ENCODE measurements around the gene PRKCI. TPM values are rescaled to one million over a fixed set of nuclear protein-coding genes. Genes with fewer than 3 reads are reported as not detected.
"Not testable (repeated sequence)": the region's sequence is repeated elsewhere in the genome, so short reads cannot be mapped to it uniquely, and the experiment has no call there.

PRKCI gene
- polyA plus RNA-seq, 3 donors = 5.1 to 15.4 (median 11.6) TPM

DNA sequence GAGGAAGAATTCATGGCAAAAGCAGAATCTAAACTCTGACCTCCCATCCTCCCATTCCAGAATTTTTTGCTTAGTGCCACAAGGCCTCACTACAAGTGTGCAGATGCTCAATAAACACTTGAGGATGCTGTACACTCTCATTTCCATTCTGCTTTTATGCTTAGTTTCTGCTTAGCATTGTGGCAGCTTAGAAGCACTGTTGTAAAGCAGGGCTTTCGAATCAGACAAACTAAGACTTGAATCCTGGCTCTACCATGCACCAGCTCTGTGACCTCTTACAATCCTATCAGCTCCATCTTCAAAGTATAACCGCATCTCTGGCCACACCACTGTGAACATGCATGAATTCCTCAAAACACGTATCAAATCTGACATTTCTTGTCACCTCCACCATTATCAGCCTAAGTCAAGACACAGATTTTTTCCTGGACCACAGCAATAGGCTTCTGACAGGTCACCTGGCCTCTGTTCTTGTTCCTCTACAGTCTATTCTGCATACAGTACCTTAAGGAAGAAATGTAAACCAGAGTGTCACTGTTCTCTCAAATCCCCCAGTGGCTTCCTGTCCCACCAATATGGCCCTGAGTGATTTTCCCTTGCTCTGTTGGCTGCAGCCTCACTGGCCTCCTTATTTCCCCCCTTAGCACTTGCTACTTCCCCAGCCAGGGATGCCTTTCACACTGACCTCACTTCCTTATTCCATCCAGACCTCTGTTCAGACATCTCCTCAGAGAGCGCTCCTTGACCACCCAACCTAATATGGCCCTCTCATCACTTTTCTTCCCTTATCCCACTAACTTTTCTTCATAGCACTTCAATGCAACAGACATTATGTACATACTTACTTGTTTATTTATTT lies 32.6 kb upstream of the PRKCI start:
- Histone ChIP-seq H3K4me1 (ENCODE audit: control insufficient read depth in 1 of 2, insufficient read depth in 2 of 2, low read length in 2 of 2) (peaks cover 3 to 12% of the 10 kb centered on the region in 2 donors), H3K4me2 (replicated peaks; ENCODE audit: extremely low read depth, low read length, poor library complexity, severe bottlenecking) (no peak overlapping the region)
- peak in 2 of 3 donors; percentile 27 to 33 for DNase-seq

DNA sequence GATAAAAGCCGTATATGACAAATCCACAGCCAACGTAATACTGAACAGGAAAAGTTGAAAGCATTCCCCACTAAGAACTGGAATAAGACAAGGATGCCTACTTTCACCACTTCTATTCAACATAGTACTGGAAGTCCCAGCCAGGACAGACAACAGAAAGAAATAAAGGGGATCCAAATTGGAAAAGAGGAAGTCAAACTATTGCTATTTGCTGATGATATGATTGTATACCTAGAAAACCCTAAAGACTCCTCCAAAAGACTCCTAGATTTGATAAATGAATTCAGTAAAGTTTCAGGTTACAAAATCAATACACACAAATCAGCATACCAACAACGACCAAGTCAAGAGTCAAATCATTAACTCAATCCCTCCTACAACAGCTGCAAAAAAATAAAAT lies 26.5 kb upstream of the PRKCI start:
- H3K4me1 ChIP-seq (ENCODE audit: control insufficient read depth in 1 of 2, insufficient read depth in 2 of 2, low read length in 2 of 2); H3K79me2 ChIP-seq (ENCODE audit: insufficient read depth, low read length); DNase-seq; H3K4me2 ChIP-seq (replicated peaks; ENCODE audit: extremely low read depth, low read length, poor library complexity, severe bottlenecking); H3K4me1 Mint-ChIP-seq; H3K27me3 ChIP-seq (ENCODE audit: control insufficient read depth in 2 of 2, insufficient read depth in 2 of 2, low read length in 2 of 2); H3K27ac Mint-ChIP-seq; H3K9ac ChIP-seq (ENCODE audit: insufficient read depth, low read length, poor library complexity, severe bottlenecking); H3K36me3 Mint-ChIP-seq; H3K27me3 Mint-ChIP-seq (ENCODE audit: low read depth in 3 of 3); H3K4me3 ChIP-seq (replicated peaks in 1 of 3; ENCODE audit: low read depth in 2 of 3, low read length in 3 of 3); H3K9me3 Mint-ChIP-seq; H3K27ac ChIP-seq (ENCODE audit: low read depth in 1 of 2, low read length in 2 of 2); H2AFZ ChIP-seq (ENCODE audit: insufficient read depth, low read depth, low read length, poor library complexity, severe bottlenecking); H4K20me1 ChIP-seq (ENCODE audit: insufficient read depth, low read length); H3K9me3 ChIP-seq (replicated peaks in 1 of 2; ENCODE audit: control insufficient read depth in 1 of 2, insufficient read depth in 1 of 2, low read length in 2 of 2); H3K4me3 Mint-ChIP-seq; intact Hi-C loops (cut with micrococcal nuclease); H3K36me3 ChIP-seq (replicated peaks in 1 of 2; ENCODE audit: control insufficient read depth in 1 of 2, insufficient read depth in 2 of 2, low read length in 2 of 2): not testable (repeated sequence)
- 71% methylated on average over 1 of the region's 3 CpGs for WGBS (ENCODE audit: insufficient coverage)

More for the DNA sequence above, 32.6 kb upstream of the PRKCI start:
- Histone ChIP-seq H3K9me3 (replicated peaks in 1 of 2; ENCODE audit: control insufficient read depth in 1 of 2, insufficient read depth in 1 of 2, low read length in 2 of 2) (no peaks in the 10 kb centered on the region), H3K27ac (ENCODE audit: low read depth in 1 of 2, low read length in 2 of 2) (no peak overlapping the region), H3K27me3 (ENCODE audit: control insufficient read depth in 2 of 2, insufficient read depth in 2 of 2, low read length in 2 of 2) (no peaks in the 10 kb centered on the region), H2AFZ (ENCODE audit: insufficient read depth, low read depth, low read length, poor library complexity, severe bottlenecking) (peak overlapping the region; percentile 36), H3K4me3 (replicated peaks in 1 of 3; ENCODE audit: low read depth in 2 of 3, low read length in 3 of 3) (no peak overlapping the region), H3K9ac (ENCODE audit: insufficient read depth, low read length, poor library complexity, severe bottlenecking) (no peak overlapping the region), H3K36me3 (replicated peaks in 1 of 2; ENCODE audit: control insufficient read depth in 1 of 2, insufficient read depth in 2 of 2, low read length in 2 of 2) (no peaks in the 10 kb centered on the region), H3K79me2 (ENCODE audit: insufficient read depth, low read length) (no peaks in the 10 kb centered on the region), H4K20me1 (ENCODE audit: insufficient read depth, low read length) (no peaks in the 10 kb centered on the region)
- peaks cover 0 to 5% (median 0%) of the 10 kb centered on the region in 7 donors for H3K9me3 Mint-ChIP-seq
- TF ChIP-seq, protein P1, sequence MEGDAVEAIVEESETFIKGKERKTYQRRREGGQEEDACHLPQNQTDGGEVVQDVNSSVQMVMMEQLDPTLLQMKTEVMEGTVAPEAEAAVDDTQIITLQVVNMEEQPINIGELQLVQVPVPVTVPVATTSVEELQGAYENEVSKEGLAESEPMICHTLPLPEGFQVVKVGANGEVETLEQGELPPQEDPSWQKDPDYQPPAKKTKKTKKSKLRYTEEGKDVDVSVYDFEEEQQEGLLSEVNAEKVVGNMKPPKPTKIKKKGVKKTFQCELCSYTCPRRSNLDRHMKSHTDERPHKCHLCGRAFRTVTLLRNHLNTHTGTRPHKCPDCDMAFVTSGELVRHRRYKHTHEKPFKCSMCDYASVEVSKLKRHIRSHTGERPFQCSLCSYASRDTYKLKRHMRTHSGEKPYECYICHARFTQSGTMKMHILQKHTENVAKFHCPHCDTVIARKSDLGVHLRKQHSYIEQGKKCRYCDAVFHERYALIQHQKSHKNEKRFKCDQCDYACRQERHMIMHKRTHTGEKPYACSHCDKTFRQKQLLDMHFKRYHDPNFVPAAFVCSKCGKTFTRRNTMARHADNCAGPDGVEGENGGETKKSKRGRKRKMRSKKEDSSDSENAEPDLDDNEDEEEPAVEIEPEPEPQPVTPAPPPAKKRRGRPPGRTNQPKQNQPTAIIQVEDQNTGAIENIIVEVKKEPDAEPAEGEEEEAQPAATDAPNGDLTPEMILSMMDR (IDR thresholded peaks at IDR 0.05) = peak; percentile 37
- no peak overlapping the region for H3K4me3 Mint-ChIP-seq
- H3K36me3 Mint-ChIP-seq = no peaks in the 10 kb centered on the region
- peaks cover 16% of the 10 kb centered on the region for H3K4me1 Mint-ChIP-seq
- WGBS (ENCODE audit: insufficient coverage) = 86% methylated on average over 4 of the region's 4 CpGs
- intact Hi-C loops (cut with micrococcal nuclease) = loop anchor here in 1 of 2 donors (10.0 kb wide), 1 partner anchor 175 kb away; no protein-coding TSS in a partner anchor
- H3K27ac Mint-ChIP-seq = peak overlapping the region in 1 of 7 donors; percentile 21
- H3K27me3 Mint-ChIP-seq (ENCODE audit: low read depth in 3 of 3) = peaks cover 0 to 8% (median 2%) of the 10 kb centered on the region in 3 donors
